Lower lobe of right lung (tissue), 2 donors: Measurements from ENCODE around the gene PIGN. TPM values are rescaled to one million over a fixed set of nuclear protein-coding genes. Genes with fewer than 3 reads are reported as not detected.

ENCODE experiments used
- ATAC-seq, 2 donors: fragments of 200-7000 bp; cut with Tn5 transposase; one replicate each; pipeline ENCODE4 v1.9.1; 2020 to 2022; ENCODE audit warnings: mild to moderate bottlenecking in 2 of 2, moderate library complexity in 2 of 2
- DNase-seq: peaks from one replicate; pipeline ENCODE4 v3.0.0-alpha.2; 2020
- H3K27ac ChIP-seq: fragments of 200-600 bp; one replicate; pipeline ENCODE4 v1.8.0; 2022
- H3K27me3 ChIP-seq: fragments of 200-600 bp; one replicate; pipeline ENCODE4 v1.8.0; 2022; ENCODE audit warnings: low read depth
- H3K36me3 ChIP-seq: fragments of 200-600 bp; one replicate; pipeline ENCODE4 v1.8.0; 2022; ENCODE audit warnings: mild to moderate bottlenecking
- H3K4me1 ChIP-seq: fragments of 200-600 bp; one replicate; pipeline ENCODE4 v1.8.0; 2022
- H3K4me3 ChIP-seq: fragments of 200-600 bp; one replicate; pipeline ENCODE4 v1.8.0; 2022; ENCODE audit warnings: mild to moderate bottlenecking
- H3K9me3 ChIP-seq: fragments of 200-600 bp; one replicate; pipeline ENCODE4 v1.8.0; 2022
- intact Hi-C: fragments of 100-400 bp; cut with DNase I; formaldehyde crosslinking; loops from one replicate; pipeline ENCODE4 v1.11.0; 2022
- total RNA-seq: library from RNA; stranded (reverse); fragmentation: NEBNext Ultra II Directional; extraction: Animal tissue kit (Norgen Biotek cat#: 25700); gene quantifications from one replicate; pipeline ENCODE4 v1.2.1, GENCODE V29; 2021
- TF ChIP-seq, protein P1 (sequence below): fragments of 200-600 bp; IDR thresholded peaks from one replicate; pipeline ENCODE4 v1.8.0; 2022; ENCODE audit warnings: antibody characterized with exemption, mild to moderate bottlenecking
- donor health status: DM: no; HTN: yes; CAD: no; lungs with severe emphysema.

PIGN gene
- total RNA-seq, 1 donor from 2014 or later, result 25.9 TPM

DNA sequence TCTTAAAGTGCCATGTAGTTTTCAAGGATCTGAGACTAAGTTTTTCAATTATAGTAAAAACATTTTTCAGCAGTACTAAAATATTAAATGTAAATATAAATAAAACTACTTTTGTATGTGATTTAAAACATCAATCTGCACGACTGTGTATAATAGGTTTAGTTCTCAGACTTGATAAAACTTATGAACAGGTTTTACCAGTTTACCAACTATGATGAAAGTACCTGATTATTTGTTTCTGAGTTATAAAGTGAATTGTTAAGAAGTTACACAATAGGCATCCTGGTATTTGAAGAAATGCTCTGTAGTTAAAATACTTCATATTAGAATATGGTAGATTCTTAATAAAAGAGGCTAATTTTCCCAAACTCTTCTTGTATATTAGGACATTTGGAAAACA, 15.0 kb upstream of the PIGN start:
- H3K4me1 ChIP-seq, result peaks cover 12% of the 10 kb centered on the region
- no peak for DNase-seq

DNA sequence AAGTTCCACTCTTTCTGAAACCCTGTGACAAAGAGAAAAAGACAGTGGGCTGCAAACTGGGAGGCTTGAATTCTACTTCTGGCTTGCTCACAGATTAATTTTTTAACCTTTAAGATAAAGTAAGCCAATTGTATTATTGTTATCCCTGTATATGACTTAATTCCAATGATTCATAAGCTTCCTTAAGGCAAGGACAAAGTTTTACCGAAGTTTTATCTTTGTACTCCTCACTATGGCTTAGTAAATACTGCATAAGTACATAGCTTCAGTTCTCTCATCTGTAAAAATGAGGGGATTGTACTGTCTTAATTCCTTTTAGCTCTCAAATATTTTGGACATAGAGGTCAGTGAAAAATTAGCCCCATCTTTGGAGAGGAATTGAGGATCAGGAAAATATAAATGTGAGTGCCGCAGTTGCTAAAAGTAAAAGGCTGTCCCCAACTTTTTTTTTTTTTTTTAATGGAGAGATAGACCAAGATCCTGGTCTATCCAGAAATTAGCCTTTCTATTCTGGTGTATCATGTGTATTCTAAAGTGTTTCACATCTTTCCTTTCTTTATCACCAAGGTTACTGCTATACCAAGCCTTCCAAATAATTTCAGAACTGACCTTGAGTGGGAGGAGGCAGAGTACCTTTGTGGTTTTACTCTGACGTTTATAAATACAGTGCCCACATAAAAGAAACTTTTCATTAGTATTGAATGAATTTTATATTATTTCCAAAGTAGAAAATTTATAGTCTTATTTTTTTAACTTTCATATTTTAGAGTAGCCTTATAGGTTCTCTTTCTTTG, 13.5 kb upstream of the PIGN start:
- TF ChIP-seq, protein P1, sequence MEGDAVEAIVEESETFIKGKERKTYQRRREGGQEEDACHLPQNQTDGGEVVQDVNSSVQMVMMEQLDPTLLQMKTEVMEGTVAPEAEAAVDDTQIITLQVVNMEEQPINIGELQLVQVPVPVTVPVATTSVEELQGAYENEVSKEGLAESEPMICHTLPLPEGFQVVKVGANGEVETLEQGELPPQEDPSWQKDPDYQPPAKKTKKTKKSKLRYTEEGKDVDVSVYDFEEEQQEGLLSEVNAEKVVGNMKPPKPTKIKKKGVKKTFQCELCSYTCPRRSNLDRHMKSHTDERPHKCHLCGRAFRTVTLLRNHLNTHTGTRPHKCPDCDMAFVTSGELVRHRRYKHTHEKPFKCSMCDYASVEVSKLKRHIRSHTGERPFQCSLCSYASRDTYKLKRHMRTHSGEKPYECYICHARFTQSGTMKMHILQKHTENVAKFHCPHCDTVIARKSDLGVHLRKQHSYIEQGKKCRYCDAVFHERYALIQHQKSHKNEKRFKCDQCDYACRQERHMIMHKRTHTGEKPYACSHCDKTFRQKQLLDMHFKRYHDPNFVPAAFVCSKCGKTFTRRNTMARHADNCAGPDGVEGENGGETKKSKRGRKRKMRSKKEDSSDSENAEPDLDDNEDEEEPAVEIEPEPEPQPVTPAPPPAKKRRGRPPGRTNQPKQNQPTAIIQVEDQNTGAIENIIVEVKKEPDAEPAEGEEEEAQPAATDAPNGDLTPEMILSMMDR, result no peak
- ATAC-seq, result no peak
- H3K4me1 ChIP-seq, result peaks cover 12% of the 10 kb centered on the region

More for the DNA sequence above, 15.0 kb upstream of the PIGN start:
- TF ChIP-seq, protein P1, result no peak
- H3K36me3 ChIP-seq, result no peaks in the 10 kb centered on the region
- no peaks in the 10 kb centered on the region for H3K9me3 ChIP-seq
- no peak overlapping the region for H3K4me3 ChIP-seq
- ATAC-seq, result peak in 1 of 2 donors; percentile 83
- no peaks in the 10 kb centered on the region for H3K27me3 ChIP-seq
- intact Hi-C loops, result no loop called here
- H3K27ac ChIP-seq, result no peak overlapping the region

DNA sequence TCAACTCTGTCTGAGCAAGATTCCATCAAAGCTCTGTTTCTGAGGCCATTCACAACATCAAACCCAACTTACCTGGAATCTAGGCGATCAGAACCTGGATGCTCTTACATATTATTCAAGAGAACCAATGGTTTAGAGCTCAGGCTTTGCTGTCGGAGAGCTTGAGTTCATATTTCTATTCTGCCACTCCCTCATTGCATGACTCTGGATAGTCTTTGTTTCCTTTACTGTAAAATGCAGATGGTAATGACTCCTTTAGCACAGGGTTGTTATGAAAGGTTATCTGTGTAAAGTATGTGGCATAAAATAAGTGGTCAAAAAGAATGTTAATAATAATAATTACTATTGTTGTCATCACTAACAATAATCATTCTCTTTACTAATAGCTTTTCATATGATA, 12.8 kb upstream of the PIGN start:
- ATAC-seq (no peak), DNase-seq (no peak)
- Histone ChIP-seq H3K4me1 (peaks cover 12% of the 10 kb centered on the region), H3K4me3 (no peak overlapping the region), H3K27me3 (no peaks in the 10 kb centered on the region), H3K27ac (no peak overlapping the region), H3K9me3 (no peaks in the 10 kb centered on the region), H3K36me3 (no peaks in the 10 kb centered on the region)
- intact Hi-C loops, result no loop called here
- TF ChIP-seq, protein P1, result no peak

More for the DNA sequence above, 13.5 kb upstream of the PIGN start:
- intact Hi-C loops, result no loop called here
- H3K4me3 ChIP-seq, result no peak overlapping the region
- no peak overlapping the region for H3K27ac ChIP-seq
- H3K27me3 ChIP-seq, result no peaks in the 10 kb centered on the region
- H3K9me3 ChIP-seq, result no peaks in the 10 kb centered on the region
- DNase-seq, result no peak
- H3K36me3 ChIP-seq, result no peaks in the 10 kb centered on the region

DNA sequence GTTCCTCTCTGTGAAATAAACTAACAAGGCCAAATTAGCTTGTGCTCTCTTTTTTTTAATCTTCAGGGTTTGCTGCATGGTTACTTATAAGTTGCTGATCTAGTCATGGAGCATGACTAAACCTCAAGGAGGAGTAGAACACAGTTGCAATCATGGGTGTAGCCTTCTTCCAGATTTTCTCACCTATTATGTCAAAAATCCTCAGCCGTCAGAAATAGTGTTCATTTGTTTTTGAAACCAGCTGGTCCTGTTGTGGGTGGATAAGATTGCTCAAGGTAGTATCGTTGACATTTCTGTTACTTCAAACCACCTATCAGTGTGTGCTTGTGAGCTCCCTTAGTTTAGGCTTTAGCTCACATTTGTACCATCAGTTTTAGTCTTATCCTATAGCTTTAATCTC, 11.4 kb upstream of the PIGN start:
- Histone ChIP-seq H3K36me3 (no peaks in the 10 kb centered on the region), H3K9me3 (no peaks in the 10 kb centered on the region), H3K4me1 (peaks cover 12% of the 10 kb centered on the region), H3K27ac (no peak overlapping the region), H3K4me3 (no peak overlapping the region), H3K27me3 (no peaks in the 10 kb centered on the region)
- intact Hi-C loops, result no loop called here
- ATAC-seq (no peak), DNase-seq (no peak)
- TF ChIP-seq, protein P1, result no peak

DNA sequence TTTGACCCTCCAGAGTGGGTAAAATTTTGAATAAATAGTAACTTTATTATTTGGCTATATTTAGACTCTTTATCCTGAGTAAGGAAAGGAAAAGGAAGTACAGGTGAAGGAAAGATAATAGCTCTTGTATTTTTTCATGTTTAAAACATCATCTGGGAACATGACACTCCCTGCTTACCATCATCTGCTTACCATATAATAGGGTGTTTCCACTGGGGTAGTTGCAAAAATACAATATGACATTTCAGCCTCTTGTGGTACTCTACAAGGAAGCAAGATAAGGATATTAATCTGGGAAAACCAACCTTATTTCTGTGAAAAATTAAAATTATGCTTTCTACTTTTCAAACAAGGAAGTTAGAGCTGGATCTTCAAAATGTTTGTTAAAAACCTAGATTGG, 10.1 kb upstream of the PIGN start:
- Histone ChIP-seq H3K27ac (no peak overlapping the region), H3K4me3 (no peak overlapping the region), H3K9me3 (no peaks in the 10 kb centered on the region), H3K4me1 (peaks cover 12% of the 10 kb centered on the region), H3K36me3 (no peaks in the 10 kb centered on the region), H3K27me3 (no peaks in the 10 kb centered on the region)
- ATAC-seq (no peak), DNase-seq (no peak)
- intact Hi-C loops, result no loop called here
- TF ChIP-seq, protein P1, result no peak
